ENCODE measurements around the gene MSMO1. TPM values are rescaled to one million over a fixed set of nuclear protein-coding genes. Genes with fewer than 3 reads are reported as not detected.

The MSMO1 gene
- polyA plus RNA-seq, 1 of the 3 experiments (the other 2 are of a cell fraction): 13.2 TPM

- no peak overlapping the region for H3K4me3 ChIP-seq (ENCODE audit: low read depth in 2 of 2, low read length in 1 of 2)
- H3K4me2 ChIP-seq: no peak overlapping the region
- no peaks in the 10 kb centered on the region for H4K20me1 ChIP-seq (ENCODE audit: insufficient read depth)
- no peaks in the 10 kb centered on the region for H3K9me3 ChIP-seq
- H2AFZ ChIP-seq (ENCODE audit: low read depth): no peak overlapping the region
- H3K27ac ChIP-seq (ENCODE audit: low read depth in 2 of 2, low read length in 1 of 2): no peak overlapping the region
- CTCF ChIA-PET: interaction anchor here (0.9 to 2.4 kb wide), 2 partner anchors 8 to 217 kb away, joined by 3 to 14 read pairs; no protein-coding TSS in a partner anchor
- no peaks in the 10 kb centered on the region for H3K9me2 ChIP-seq
- POLR2A ChIA-PET: no interaction called here
- WGBS (ENCODE audit: low lambda C conversion rate): 73% methylated on average over 3 of the region's 3 CpGs
- DNase-seq: no peak
- no peaks in the 10 kb centered on the region for H3K27me3 ChIP-seq (ENCODE audit: insufficient read depth)
- H3K79me2 ChIP-seq (ENCODE audit: insufficient read depth): no peaks in the 10 kb centered on the region
- peaks cover 3 to 4% of the 10 kb centered on the region in 2 experiments for H3K36me3 ChIP-seq (replicated peaks in 1 of 2; ENCODE audit: control insufficient read depth in 1 of 2, insufficient read depth in 2 of 2, low read length in 1 of 2)
- no peaks in the 10 kb centered on the region for H3K4me1 ChIP-seq (ENCODE audit: control insufficient read depth in 1 of 2, insufficient read depth in 2 of 2, low read depth in 1 of 2, low read length in 1 of 2)
- no peak overlapping the region for H3K9ac ChIP-seq
- no peaks in the 10 kb centered on the region for H3F3A ChIP-seq (replicated peaks; ENCODE audit: insufficient read depth)
- TF ChIP-seq USF2 (IDR thresholded peaks at IDR 0.05; ENCODE audit: borderline replicate concordance, low read depth, low read length): no peak
- no peak for TF ChIP-seq RAD21 (IDR thresholded peaks at IDR 0.05; ENCODE audit: low read length)
- TF ChIP-seq FOSL2 (IDR thresholded peaks at IDR 0.05; ENCODE audit: borderline replicate concordance, low read depth): no peak
- TF ChIP-seq IRF3 (IDR thresholded peaks at IDR 0.05; ENCODE audit: low read depth, low read length): no peak
- no peak for TF ChIP-seq CTCF (IDR thresholded peaks at IDR 0.05)
- no peak for TF ChIP-seq ZBTB33 (IDR thresholded peaks at IDR 0.05; ENCODE audit: borderline replicate concordance, low read depth)
- TF ChIP-seq, protein P1, sequence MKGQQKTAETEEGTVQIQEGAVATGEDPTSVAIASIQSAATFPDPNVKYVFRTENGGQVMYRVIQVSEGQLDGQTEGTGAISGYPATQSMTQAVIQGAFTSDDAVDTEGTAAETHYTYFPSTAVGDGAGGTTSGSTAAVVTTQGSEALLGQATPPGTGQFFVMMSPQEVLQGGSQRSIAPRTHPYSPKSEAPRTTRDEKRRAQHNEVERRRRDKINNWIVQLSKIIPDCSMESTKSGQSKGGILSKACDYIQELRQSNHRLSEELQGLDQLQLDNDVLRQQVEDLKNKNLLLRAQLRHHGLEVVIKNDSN (IDR thresholded peaks at IDR 0.05; ENCODE audit: borderline replicate concordance, low read depth): no peak
- no peak for TF ChIP-seq ELF1 (IDR thresholded peaks at IDR 0.05)
- no peak for TF ChIP-seq TAF1 (IDR thresholded peaks at IDR 0.05; ENCODE audit: borderline replicate concordance, low read depth, low read length)
- TF ChIP-seq YY1 (IDR thresholded peaks at IDR 0.05; ENCODE audit: low read depth): no peak
Observed at GRCh38 chr4:165347647-165348569, 20.4 kb downstream of the MSMO1 start.

All from SK-N-SH (cell line).